GM23338 (cell line): ENCODE measurements around the gene DPP9. TPM values are rescaled to one million over a fixed set of nuclear protein-coding genes. Genes with fewer than 3 reads are reported as not detected.

ENCODE experiments used
- ATAC-seq: fragments of 200-7000 bp; cut with Tn5 transposase; 3 replicates; pipeline ENCODE4 v1.9.1; 2020
- DNase-seq: peaks from one replicate; pipeline ENCODE4 v3.0.0-alpha.2; 2015; ENCODE audit warnings: low spot score
- H2AFZ ChIP-seq: fragments of 200-600 bp; sonication (generic); 2 replicates; pipeline ENCODE4 v1.8.0; 2016; ENCODE audit warnings: antibody characterized with exemption, mild to moderate bottlenecking, moderate library complexity
- H3F3A ChIP-seq: fragments of 200-600 bp; sonication (generic); replicated peaks from 2 replicates; pipeline ENCODE4 v1.8.0; 2017; ENCODE audit warnings: antibody characterized with exemption, mixed run types, low read depth
- H3K27ac ChIP-seq: fragments of 200-600 bp; sonication (generic); 2 replicates; pipeline ENCODE4 v1.6.1; 2016; ENCODE audit warnings: low read depth
- H3K27me3 ChIP-seq: fragments of 200-600 bp; sonication (generic); 2 replicates; pipeline ENCODE4 v1.8.0; 2016; ENCODE audit warnings: mild to moderate bottlenecking, mixed run types, moderate library complexity; ENCODE audit not compliant: insufficient read depth
- H3K36me3 ChIP-seq: fragments of 200-600 bp; sonication (generic); 2 replicates; pipeline ENCODE4 v1.8.0; 2016; ENCODE audit warnings: mild to moderate bottlenecking; ENCODE audit not compliant: insufficient read depth
- H3K4me1 ChIP-seq: fragments of 200-600 bp; sonication (generic); 2 replicates; pipeline ENCODE4 v1.8.0; 2016; ENCODE audit warnings: mild to moderate bottlenecking, moderate library complexity; ENCODE audit not compliant: insufficient read depth
- H3K4me2 ChIP-seq: fragments of 200-600 bp; sonication (generic); 2 replicates; pipeline ENCODE4 v1.7.1; 2017; ENCODE audit warnings: mixed run types
- H3K4me3 ChIP-seq: fragments of 200-600 bp; sonication (generic); 2 replicates; pipeline ENCODE4 v1.6.1; 2016; ENCODE audit warnings: mixed run types
- H3K79me2 ChIP-seq: fragments of 200-600 bp; sonication (generic); replicated peaks from 2 replicates; pipeline ENCODE4 v1.8.0; 2017; ENCODE audit warnings: mild to moderate bottlenecking; ENCODE audit not compliant: insufficient read depth
- H3K9me2 ChIP-seq: fragments of 200-600 bp; sonication (generic); 2 replicates; pipeline ENCODE4 v1.8.0; 2017; ENCODE audit not compliant: insufficient read depth
- H4K20me1 ChIP-seq: fragments of 200-600 bp; sonication (generic); replicated peaks from 2 replicates; pipeline ENCODE4 v1.8.0; 2017; ENCODE audit warnings: mild to moderate bottlenecking; ENCODE audit not compliant: insufficient read depth
- H3K27ac Mint-ChIP-seq: 2 replicates; pipeline ENCODE4 v1.8.0; 2020; ENCODE audit warnings: inconsistent platforms, mild to moderate bottlenecking, moderate library complexity, mixed read lengths
- H3K27me3 Mint-ChIP-seq: 3 replicates; pipeline ENCODE4 v1.8.0; 2022; ENCODE audit warnings: low read depth, mild to moderate bottlenecking, moderate library complexity, mixed read lengths, inconsistent platforms; ENCODE audit not compliant: insufficient read depth, poor library complexity
- H3K36me3 Mint-ChIP-seq: 3 replicates; pipeline ENCODE4 v1.8.0; 2021; ENCODE audit warnings: low read depth, mild to moderate bottlenecking, inconsistent platforms, moderate library complexity, mixed read lengths
- H3K4me1 Mint-ChIP-seq: 3 replicates; pipeline ENCODE4 v1.8.0; 2020; ENCODE audit warnings: mild to moderate bottlenecking, inconsistent platforms, mixed read lengths
- H3K4me3 Mint-ChIP-seq: 3 replicates; pipeline ENCODE4 v1.8.0; 2021; ENCODE audit warnings: moderate library complexity, mild to moderate bottlenecking, inconsistent platforms, mixed read lengths
- H3K9me3 Mint-ChIP-seq: 3 replicates; pipeline ENCODE4 v1.8.0; 2020; ENCODE audit warnings: moderate library complexity, mild to moderate bottlenecking, inconsistent platforms, mixed read lengths
- CREB1 ChIP-seq: fragments of 250-450 bp; sonication (Bioruptor Pico); IDR thresholded peaks from 2 replicates; pipeline ENCODE4 v1.5.0; 2020; ENCODE audit warnings: low read depth, mild to moderate bottlenecking, moderate library complexity
- EZH2 ChIP-seq: fragments of 200-600 bp; sonication (generic); IDR thresholded peaks from one replicate; pipeline ENCODE4 v1.8.0; 2017; ENCODE audit warnings: antibody characterized with exemption, mild to moderate bottlenecking, low read depth; ENCODE audit not compliant: unreplicated experiment
- EZH2phosphoT487 ChIP-seq: fragments of 200-600 bp; sonication (generic); IDR thresholded peaks from one replicate; pipeline ENCODE4 v1.8.1; 2018; ENCODE audit warnings: antibody characterized with exemption; ENCODE audit not compliant: unreplicated experiment
- JUNB ChIP-seq: IDR thresholded peaks from one replicate; pipeline ENCODE4 v1.6.1; 2016; ENCODE audit warnings: antibody characterized with exemption; ENCODE audit not compliant: unreplicated experiment
- NANOG ChIP-seq: IDR thresholded peaks from 2 replicates; pipeline ENCODE4 v1.6.1; 2016; ENCODE audit warnings: antibody characterized with exemption, borderline replicate concordance
- POLR2AphosphoS5 ChIP-seq: IDR thresholded peaks from 2 replicates; pipeline ENCODE4 v1.6.1; 2016; ENCODE audit warnings: antibody characterized with exemption, low read depth
- STAT1 ChIP-seq: IDR thresholded peaks from one replicate; pipeline ENCODE4 v1.6.1; 2016; ENCODE audit warnings: antibody characterized with exemption; ENCODE audit not compliant: unreplicated experiment
- ZNF114 ChIP-seq: fragments of 250-450 bp; sonication (Bioruptor Pico); IDR thresholded peaks from 2 replicates; pipeline ENCODE4 v1.5.0; 2020; ENCODE audit warnings: mild to moderate bottlenecking, moderate library complexity
- ZNF462 ChIP-seq: fragments of 250-450 bp; sonication (Bioruptor Pico); IDR thresholded peaks from 2 replicates; pipeline ENCODE4 v1.5.0; 2020; ENCODE audit warnings: mild to moderate bottlenecking, moderate library complexity
- polyA plus RNA-seq: library from polyadenylated mRNA; unstranded; fragments of >200 nt; fragmentation: Nextera tagmentation; extraction: Ambion mirVana; gene quantifications from 2 replicates; pipeline ENCODE4 v1.2.1, GENCODE V29; 2016
- total RNA-seq: library from RNA; depleted of rRNA; stranded (reverse); fragments of >200 nt; shearing (Covaris generic); gene quantifications from 2 replicates; pipeline ENCODE4 v1.2.3, GENCODE V29; 2014
- TF ChIP-seq, protein P1 (sequence below), 2 experiments: fragments of 200-600 bp in 1 of 2; sonication (generic) in 1 of 2; conservative IDR thresholded peaks; 2 replicates each; pipeline versions ENCODE4 v1.5.1 to v1.6.1; 2016 to 2017; ENCODE audit warnings: antibody characterized with exemption in 2 of 2, low read depth in 2 of 2, mild to moderate bottlenecking in 2 of 2, moderate library complexity in 1 of 2
- TF ChIP-seq, protein P2 (sequence below): IDR thresholded peaks from 2 replicates; pipeline ENCODE4 v1.6.1; 2016; ENCODE audit warnings: antibody characterized with exemption

Gene DPP9
- total and polyA plus RNA-seq, 2 experiments from 2014 or later, result 19.5 to 49.2 TPM

DNA sequence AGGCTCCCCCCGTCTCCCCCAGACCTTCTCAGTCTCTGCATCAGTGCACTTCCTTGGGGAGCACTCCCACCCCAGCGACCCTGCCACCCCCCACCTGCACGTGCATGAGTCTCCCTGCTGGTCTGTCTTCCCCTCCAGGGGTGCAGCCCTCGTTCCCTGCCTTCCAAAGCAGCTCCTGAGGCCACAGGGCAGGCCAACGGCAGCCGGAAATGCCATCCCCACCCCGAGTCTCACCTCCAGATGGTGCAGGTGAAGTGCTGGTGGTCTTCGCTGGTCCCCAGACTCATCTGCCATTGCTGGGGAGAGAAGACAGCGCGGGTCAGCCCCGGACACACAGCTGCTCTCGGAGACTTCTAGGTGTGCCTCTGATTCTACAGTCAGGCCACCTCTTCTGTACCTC is 59.0 kb downstream of the DPP9 start:
- H3K36me3 ChIP-seq, result no peaks in the 10 kb centered on the region
- H2AFZ ChIP-seq, result no peak overlapping the region
- Mint-ChIP-seq H3K27ac (no peak overlapping the region), H3K27me3 (peaks cover 6% of the 10 kb centered on the region), H3K36me3 (peaks cover 15% of the 10 kb centered on the region), H3K9me3 (no peaks in the 10 kb centered on the region), H3K4me3 (no peak overlapping the region), H3K4me1 (peaks cover 2% of the 10 kb centered on the region; the same call in 1 of the 3 replicates)
- TF ChIP-seq JUNB (no peak), EZH2 (no peak), ZNF114 (CRISPR knock-in tag) (no peak), EZH2phosphoT487 (no peak), NANOG (no peak), STAT1 (no peak), POLR2AphosphoS5 (no peak)
- TF ChIP-seq, protein P1, sequence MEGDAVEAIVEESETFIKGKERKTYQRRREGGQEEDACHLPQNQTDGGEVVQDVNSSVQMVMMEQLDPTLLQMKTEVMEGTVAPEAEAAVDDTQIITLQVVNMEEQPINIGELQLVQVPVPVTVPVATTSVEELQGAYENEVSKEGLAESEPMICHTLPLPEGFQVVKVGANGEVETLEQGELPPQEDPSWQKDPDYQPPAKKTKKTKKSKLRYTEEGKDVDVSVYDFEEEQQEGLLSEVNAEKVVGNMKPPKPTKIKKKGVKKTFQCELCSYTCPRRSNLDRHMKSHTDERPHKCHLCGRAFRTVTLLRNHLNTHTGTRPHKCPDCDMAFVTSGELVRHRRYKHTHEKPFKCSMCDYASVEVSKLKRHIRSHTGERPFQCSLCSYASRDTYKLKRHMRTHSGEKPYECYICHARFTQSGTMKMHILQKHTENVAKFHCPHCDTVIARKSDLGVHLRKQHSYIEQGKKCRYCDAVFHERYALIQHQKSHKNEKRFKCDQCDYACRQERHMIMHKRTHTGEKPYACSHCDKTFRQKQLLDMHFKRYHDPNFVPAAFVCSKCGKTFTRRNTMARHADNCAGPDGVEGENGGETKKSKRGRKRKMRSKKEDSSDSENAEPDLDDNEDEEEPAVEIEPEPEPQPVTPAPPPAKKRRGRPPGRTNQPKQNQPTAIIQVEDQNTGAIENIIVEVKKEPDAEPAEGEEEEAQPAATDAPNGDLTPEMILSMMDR (conservative IDR thresholded peaks at IDR 0.05; ENCODE audit: low read depth in 2 of 2), result no peak
- H3K4me3 ChIP-seq, result no peak overlapping the region
- peaks cover 3% of the 10 kb centered on the region; the same call in 1 of the 2 replicates for H4K20me1 ChIP-seq
- no peaks in the 10 kb centered on the region for H3F3A ChIP-seq
- no peaks in the 10 kb centered on the region for H3K27me3 ChIP-seq
- no peak overlapping the region for H3K4me2 ChIP-seq
- H3K79me2 ChIP-seq, result peaks cover 18% of the 10 kb centered on the region
- no peaks in the 10 kb centered on the region for H3K9me2 ChIP-seq
- DNase-seq, result no peak
- H3K4me1 ChIP-seq, result 0 out of 2 replicates have a peak, but pooled peaks cover 5% of the 10 kb centered on the region
- H3K27ac ChIP-seq, result no peak overlapping the region
- no peak for ATAC-seq

DNA sequence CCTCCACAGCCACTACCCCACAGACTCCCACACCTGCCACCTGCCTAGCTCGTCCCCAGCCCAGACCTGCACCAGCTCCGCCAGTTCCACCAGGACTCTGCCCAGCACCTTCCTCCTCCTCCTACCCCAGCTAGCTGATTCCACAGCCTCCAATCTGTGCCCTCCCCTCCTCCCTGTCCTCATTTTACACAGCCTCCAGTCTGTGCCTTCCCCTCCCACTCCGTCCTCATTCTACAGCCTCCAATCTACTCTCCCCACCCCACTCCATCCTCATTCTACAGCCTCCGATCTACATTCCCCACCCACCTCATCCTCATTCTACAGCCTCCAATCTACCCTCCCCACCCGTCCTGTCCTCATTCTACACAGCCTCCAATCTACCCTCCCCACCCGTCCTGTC is 60.8 kb downstream of the DPP9 start:
- Histone ChIP-seq H4K20me1 (peaks cover 3% of the 10 kb centered on the region; the same call in 1 of the 2 replicates), H3F3A (no peaks in the 10 kb centered on the region), H3K79me2 (0 out of 2 replicates have a peak, but pooled peaks cover under 1% of the 10 kb centered on the region), H3K9me2 (no peaks in the 10 kb centered on the region), H3K27me3 (no peaks in the 10 kb centered on the region), H3K4me3 (no peak overlapping the region), H3K36me3 (peaks cover 5% of the 10 kb centered on the region; the same call in 1 of the 2 replicates), H3K27ac (no peak overlapping the region), H3K4me2 (no peak overlapping the region), H2AFZ (no peak overlapping the region), H3K4me1 (no peaks in the 10 kb centered on the region)
- Mint-ChIP-seq H3K27me3 (peaks cover 3% of the 10 kb centered on the region), H3K9me3 (no peaks in the 10 kb centered on the region), H3K4me3 (no peak overlapping the region), H3K4me1 (no peaks in the 10 kb centered on the region), H3K27ac (no peak overlapping the region), H3K36me3 (peaks cover 13% of the 10 kb centered on the region)
- no peak for ATAC-seq
- no peak for DNase-seq
- TF ChIP-seq STAT1 (no peak), EZH2phosphoT487 (no peak), CREB1 (no peak), ZNF462 (no peak), EZH2 (no peak), POLR2AphosphoS5 (no peak), JUNB (no peak)
- TF ChIP-seq, protein P2, sequence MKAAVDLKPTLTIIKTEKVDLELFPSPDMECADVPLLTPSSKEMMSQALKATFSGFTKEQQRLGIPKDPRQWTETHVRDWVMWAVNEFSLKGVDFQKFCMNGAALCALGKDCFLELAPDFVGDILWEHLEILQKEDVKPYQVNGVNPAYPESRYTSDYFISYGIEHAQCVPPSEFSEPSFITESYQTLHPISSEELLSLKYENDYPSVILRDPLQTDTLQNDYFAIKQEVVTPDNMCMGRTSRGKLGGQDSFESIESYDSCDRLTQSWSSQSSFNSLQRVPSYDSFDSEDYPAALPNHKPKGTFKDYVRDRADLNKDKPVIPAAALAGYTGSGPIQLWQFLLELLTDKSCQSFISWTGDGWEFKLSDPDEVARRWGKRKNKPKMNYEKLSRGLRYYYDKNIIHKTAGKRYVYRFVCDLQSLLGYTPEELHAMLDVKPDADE, result no peak
